SH-SY5Y (cell line): ENCODE measurements around the gene EPS8L2.

ENCODE experiments used
- GATA2 ChIP-seq: IDR thresholded peaks from 2 replicates; pipeline ENCODE4 v1.6.1; 2011; ENCODE audit warnings: mild to moderate bottlenecking, low read depth, low read length
- GATA3 ChIP-seq: IDR thresholded peaks from 2 replicates; pipeline ENCODE4 v1.6.1; 2011; ENCODE audit warnings: low read depth, mild to moderate bottlenecking, low read length, moderate library complexity

The EPS8L2 gene

DNA sequence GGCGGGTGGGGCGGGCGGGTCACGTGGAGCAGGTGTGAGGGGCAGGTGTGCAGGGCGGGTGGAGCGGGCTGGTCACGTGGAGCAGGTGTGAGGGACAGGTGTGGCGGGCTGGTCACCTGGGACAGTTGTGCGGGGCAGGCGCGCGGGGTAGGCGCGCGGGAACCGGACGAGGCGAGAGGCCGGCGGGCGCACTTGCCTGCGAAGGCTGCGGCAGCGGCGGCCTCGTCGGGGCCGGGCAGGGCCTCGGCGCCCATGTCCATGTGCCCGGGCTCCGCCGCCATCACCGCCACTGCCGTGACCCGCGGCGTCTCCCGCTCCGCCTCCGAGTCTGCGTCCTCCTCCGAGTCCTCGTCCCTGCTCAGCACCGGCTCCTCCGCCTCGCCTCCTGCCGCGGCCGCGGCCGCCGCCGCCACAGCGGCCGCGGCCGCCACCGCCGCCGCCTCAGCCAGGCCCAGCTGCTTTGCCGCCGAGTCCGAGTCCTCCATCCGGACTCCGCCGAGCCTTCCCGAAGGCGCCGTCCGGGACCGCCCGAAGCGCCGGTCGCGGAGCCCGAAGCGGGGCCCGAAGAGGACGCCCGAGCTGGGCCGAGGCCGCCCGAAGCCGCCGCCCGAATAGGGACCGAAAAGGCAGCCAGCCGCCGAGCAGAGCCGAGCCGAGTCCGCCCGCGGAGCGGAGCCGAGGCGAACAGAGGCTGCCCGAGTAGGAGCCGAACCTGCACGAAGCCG is 11.3 kb upstream of the EPS8L2 start, which contains the start of gene DEAF1:
TSS of gene DEAF1 (minus strand) at position 660 of the 725 bp plus-strand sequence. CDS start at position 485, 175 bp downstream.
- TF ChIP-seq GATA3 (no peak), GATA2 (no peak)

- TF ChIP-seq GATA3 (no peak), GATA2 (no peak)
Measured at GRCh38 chr11:695288-695537, 10.8 kb upstream of the EPS8L2 start.

DNA sequence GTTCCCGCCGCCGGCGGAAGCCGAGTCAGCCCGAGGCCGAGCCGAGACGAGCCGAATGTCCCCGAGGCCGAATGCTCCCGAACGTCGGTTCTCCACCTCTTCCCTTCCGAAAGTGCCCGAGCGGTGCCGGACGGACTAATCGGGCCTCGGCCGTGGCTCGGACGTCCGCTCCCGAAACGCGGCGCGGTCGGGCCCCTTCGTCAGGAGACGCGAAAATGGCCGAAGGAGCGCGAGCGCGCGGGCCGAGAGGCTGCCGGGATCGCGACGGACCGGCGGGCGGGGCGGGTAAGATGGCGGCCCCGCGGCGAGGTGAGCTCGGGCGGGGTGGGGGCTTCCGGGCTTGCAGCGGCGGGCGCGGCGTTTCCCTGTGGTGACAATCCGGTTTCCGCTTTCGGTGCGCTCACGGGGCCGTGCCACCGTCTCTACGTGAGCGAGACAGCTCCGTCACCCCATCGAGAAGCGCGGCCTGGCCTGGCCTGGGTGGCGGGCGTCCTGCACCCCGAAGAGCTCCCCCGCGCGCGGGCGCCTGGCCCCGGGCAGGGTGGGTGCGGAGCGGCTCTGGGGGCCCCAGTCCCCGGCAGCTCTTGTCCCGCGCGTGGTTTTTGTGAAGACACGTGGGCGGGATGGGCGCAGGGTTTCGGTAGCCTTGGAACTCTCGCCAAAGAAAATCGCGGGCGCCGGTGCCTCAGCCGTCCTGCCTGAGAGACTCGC is 10.3 kb upstream of the EPS8L2 start, which contains the start of gene TMEM80:
TSS of gene TMEM80 (plus strand) at position 279 of the 711 bp plus-strand sequence. CDS start at position 291, 12 bp downstream.
- TF ChIP-seq GATA3, result no peak
- TF ChIP-seq GATA2, result no peak

DNA sequence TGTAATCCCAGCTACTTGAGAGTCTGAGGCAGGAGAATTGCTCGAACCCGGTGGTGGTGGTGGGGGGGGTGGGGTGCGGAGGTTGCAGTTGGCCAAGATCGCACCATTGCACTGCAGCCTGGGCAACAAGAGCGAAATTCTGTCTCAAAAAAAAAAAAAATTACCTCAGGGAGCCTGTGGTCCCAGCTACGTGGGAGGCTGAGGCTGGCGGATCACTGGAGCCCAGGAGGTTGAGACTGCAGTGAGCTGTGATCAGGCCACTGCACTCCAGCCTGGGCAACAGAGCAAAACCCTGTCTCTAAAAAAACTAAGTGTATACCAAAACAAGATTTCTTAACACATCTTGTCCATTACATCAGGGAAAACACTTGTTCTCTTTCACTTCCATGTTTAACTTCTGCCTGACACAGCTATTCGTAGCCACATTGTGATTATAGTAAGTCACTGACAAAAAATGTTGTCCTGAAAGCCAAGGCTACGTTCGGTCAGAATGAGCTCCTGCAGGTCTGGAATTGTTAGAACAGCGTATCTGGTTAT is 9.0 kb upstream of the EPS8L2 start:
- TF ChIP-seq GATA2, result no peak
- no peak for TF ChIP-seq GATA3

DNA sequence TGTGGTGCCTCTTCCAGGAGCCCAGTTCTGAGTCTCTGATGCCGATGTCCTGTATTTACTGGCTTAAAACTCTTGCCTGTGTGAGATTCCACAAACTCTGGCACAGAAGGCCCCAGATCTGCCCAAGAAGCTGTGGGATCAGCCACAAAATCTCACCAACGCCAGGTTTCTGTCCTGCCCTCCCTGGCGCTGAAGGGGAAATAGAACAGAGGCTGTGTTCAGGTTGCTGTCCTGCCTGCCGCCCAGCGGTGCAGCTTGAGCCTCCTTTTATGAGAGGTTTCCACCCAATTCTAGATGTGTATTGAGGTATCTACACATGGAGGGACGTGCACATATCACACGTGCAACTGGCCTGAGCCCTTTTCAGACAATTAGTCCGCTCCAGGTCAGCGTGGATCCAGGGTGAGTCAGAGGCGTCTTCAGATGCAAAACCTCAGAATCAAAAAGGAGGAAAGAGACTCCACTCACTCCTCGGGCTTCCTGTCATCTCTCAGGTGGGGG is 8.2 kb upstream of the EPS8L2 start:
- TF ChIP-seq GATA3, result no peak
- TF ChIP-seq GATA2, result no peak

DNA sequence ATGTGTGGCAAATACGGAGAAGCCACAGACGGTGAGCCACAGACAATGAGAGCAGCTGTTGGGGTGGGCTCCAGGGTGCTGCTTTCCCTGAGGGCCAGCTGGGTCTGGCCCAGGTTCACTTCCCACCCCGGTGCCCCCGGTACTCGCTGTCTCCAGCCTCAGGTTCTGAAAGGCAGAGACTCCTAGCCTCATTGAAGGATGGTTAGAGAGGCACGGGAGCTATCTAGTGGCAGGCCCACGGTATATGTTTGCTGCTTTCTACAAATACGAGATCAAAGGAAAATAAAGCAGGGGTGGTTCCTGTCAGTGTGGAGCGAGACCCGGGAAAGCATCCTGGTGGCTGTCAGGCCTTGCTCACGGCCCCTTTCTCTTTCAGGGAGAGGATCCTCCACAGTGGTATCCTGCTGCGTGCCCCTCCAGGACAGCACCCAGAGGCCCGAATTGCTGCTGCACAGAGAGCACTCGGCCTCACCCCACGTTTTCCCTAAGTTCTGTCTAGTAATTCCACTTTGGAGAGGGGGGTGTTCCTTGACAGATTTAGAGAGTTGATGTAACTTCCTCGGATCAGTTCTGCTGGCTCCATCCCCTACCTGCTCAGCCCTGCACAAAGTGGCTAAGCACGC is 7.4 kb upstream of the EPS8L2 start:
- TF ChIP-seq GATA2 (no peak), GATA3 (no peak)

GRCh38 chr11:699116-699508 is 6.9 kb upstream of the EPS8L2 start:
- no peak for TF ChIP-seq GATA2
- TF ChIP-seq GATA3, result no peak

- no peak for TF ChIP-seq GATA2
- TF ChIP-seq GATA3, result no peak
Measured at GRCh38 chr11:699753-700152, 6.3 kb upstream of the EPS8L2 start.

DNA sequence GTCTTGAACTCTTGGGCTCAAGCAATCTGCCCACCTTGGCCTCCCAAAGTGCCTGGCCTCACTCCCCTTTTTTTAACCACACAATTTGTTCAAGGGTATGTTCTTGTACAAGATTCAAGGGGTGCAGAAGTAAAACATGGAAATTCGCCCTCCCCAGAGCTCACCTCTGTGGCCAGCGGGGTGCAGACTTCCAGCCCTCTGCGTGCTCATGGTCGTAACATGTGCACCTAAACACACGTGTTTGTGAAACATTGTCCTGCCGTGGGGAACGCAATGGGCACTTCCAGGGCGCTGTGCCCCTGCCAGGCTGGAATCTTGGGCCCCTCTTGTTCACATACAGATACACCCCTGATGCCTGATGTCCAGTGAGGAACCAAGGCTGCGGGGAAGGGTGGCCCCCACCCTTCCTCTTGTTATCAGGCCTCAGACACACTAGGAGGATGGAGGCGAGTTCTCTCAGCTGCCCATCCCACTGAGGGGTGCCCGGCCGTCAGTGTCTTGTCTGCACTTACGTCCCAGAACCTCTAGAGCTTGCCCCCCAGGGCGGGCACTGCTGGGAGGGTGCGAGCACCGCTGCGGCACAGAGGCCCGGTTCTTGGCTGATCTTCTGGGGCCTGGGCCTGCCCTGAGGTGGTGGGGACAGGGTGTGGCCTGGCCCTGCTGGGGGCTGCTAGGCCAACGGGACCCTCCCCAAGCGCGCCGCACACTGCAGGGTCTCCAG is 4.1 kb upstream of the EPS8L2 start:
- TF ChIP-seq GATA2 (no peak), GATA3 (no peak)

DNA sequence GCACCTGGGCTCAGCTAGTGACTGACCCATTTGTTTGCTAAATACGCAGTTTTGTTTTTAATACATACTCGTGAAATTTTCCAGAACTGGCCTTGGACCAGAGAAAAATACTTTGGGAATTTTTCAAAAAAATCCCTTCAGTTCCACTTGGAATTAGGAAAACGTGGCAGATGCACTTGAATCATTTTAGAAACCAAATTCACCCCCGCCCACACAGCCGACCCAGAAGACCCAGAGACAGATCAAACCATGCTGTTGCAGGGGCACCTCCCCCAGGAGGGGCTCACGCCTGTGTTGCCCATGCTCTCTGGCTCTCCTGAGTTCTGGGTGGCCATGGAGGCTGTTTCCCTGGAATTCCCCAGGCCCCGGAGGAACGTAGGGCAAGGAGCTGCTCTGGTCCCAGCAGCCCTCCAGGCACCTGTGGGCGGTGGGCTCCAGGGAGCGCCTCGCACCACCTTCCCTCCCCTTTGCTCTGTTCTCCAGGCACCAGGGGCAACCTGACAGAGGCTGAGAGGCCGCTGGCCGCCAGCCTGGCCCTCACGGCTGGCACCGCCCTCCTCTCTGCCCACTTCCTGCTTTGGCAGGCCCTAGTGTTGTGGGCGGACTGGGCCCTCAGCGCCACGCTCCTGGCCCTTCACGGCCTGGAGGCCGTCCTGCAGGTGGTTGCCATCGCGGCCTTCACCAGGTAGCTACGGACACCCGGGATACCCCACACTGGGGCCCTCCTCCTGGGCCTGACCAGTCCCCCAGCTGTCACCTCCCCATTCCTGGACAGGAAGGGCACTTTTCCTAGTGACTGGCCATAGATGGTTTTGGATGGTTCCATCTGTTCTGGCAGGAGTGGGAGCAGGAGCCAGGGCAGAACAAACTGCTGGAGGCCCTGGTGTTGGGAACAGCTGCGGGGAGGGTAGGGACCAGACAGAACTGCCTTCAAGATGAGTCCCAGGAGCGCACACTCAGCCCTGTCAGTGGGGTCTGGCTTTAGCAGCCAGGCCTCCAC is 3.3 kb upstream of the EPS8L2 start:
- TF ChIP-seq GATA3 (no peak), GATA2 (no peak)

DNA sequence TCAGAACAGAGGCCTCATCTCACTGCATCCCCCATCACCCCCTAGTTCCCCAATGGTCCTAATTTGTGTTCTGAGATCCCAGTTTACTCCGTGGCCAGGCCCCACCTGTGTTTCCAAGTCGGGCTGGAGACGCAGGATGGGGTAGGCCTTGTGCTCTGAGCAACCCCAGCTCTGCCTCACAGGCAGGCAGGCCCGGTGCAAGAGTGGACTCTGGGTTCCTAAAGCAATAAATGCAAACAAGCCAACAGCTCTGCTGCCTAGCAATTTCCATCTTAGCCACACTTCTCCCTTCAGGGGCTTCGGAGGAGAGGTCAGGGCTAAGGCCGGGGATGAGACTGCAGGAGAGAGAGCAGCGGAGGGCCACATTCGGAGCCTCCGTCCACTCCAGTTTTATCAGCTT is 2.5 kb upstream of the EPS8L2 start:
- TF ChIP-seq GATA2 (no peak), GATA3 (no peak)

DNA sequence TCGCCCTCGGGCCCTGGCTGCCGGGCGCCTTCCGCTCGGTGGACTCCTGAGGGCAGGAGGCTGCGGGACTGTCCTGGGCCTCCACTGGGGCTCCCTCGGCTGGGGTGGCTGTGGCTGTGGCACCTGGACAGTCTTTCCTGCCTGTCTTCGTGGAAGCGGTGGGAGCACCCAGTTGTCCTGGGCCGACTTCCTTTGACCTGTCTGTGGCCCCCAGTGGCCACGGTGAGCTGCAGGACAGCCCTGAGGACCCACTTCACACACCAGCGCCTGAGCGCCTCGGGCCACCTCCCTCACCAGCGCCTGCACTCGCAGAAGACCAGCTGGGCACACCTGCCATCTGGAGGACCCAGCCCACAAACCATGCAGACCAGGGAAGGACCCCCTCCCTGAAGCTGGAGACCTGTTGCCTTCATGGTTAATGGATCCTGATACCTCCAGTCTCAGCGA is 1.8 kb upstream of the EPS8L2 start:
- TF ChIP-seq GATA2, result no peak
- TF ChIP-seq GATA3, result no peak
